GM15510 (cell line): ENCODE measurements around the gene CDH4.

Experiments
- POLR2A ChIP-seq: IDR thresholded peaks from 3 replicates; pipeline ENCODE4 v1.6.1; 2011; ENCODE audit warnings: borderline replicate concordance; ENCODE audit not compliant: insufficient read length; ENCODE audit errors: extremely low read depth

Gene CDH4

DNA sequence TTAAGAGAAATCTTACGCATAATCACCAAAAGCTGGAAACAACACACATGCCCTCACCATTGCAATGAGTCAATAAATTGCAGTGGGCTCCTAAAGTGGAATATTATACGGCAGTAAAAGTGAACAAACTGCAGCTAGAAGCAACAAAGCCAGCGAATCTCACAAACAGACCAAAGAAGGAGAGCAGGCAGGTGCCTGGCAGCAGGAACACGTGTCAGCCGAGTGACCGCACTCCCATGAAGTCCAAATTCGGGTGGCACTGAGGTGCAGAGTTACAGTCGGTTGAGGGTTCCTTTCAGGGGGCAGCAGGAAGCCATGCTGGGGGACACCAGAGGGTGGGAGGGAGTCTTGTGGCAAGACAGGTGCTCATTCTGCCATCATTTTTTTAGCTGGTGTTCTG is 500.5 kb downstream of the CDH4 start:
- no peak for TF ChIP-seq POLR2A

DNA sequence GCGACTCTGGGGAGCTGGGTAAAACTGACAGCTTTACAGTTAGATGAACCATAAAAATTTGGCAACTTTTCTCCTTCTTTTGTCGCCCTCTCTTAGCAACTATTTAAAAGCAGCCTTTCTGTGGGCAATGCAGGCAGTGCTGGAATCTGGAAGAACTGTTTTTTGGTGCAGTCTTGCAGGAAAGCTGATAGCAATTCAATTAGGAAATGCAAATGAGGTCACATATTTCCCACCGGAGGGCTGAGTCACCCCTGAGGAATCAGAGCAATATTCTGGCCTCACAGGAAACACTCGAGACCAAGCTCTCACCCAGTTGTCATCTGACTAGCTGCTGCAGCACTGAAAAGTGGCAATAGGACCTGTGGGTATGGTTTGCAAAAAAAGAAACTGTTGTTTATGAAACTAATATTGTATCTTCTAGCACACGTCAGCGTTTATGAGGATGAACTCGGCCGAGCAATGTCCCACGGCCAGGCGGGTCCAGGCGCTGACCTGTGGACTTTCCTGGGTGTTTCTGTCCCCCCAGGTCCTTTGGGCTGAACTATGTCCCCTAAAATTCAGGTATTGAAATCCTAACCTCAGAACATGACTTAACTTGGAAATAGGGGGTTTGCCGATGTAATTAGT is 501.4 kb downstream of the CDH4 start:
- no peak for TF ChIP-seq POLR2A

DNA sequence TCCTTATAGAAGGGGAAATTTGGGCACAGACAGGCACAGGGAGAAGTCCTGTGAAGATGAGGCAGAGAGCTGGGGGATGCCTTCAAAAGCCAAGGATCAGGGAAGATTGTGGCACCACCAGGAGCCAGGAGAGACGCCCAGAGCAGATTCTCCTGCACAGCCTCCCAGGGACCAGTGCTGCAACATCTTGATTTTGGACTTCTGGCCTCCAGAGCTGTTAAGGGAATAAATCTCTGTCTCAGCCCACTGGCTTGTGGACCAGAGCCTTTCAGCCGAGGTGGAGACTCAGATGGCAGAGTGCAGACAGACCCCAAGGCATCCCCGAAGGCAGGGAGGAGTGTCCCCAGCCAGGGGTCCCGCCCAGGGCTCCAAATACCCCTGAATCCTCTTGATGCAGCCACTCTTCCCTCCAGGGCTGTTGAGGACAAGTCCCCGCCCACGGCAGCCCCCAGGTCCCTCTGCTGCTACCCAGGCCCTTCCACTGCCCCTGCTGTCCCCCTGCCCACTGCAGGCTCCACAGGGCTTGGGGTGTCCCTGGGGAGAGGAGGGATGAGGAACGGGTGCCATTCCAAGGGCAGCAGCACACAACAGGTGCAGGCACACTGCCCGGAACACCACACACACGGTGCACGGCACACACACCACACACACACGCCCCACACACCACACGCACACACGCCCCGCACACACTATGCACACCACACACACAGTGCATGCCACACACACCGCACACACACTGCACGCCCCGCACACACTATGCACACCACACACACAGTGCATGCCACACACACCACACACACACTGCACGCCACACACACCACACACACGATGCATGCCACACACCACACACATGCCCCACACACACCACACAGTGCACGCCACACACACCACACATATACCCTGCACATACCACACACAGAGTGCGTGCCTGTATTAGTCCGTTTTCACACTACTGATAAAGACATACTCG is 502.2 kb downstream of the CDH4 start:
- no peak for TF ChIP-seq POLR2A

DNA sequence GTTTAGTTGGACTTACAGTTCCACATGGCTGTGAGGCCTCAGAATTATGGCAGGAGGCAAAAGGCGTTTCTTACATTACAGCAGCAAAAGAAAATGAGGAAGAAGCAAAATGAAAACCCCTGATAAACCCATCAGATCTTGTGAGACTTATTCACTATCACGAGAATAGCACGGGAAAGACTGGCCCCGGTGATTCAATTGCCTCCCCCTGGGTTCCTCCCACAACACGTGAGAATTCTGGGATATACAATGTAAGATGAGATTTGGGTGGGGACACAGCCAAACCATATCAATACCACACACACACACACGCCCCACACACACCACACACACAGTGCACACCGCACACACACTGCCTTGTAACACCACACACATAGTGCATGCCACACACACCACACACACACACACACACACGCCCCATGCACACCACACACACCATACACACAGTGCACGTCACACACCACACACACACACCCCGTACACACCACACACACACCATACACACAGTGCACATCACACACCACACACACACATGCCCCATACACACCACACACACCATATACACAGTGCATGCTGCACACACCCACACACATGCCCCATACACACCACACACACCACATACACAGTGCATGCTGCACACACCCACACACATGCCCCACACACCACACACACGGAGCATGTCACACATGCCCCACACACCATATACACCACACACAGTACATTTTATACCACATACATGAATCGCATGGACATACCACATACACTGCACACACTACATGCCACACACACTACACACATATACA is 503.1 kb downstream of the CDH4 start:
- TF ChIP-seq POLR2A, result no peak

DNA sequence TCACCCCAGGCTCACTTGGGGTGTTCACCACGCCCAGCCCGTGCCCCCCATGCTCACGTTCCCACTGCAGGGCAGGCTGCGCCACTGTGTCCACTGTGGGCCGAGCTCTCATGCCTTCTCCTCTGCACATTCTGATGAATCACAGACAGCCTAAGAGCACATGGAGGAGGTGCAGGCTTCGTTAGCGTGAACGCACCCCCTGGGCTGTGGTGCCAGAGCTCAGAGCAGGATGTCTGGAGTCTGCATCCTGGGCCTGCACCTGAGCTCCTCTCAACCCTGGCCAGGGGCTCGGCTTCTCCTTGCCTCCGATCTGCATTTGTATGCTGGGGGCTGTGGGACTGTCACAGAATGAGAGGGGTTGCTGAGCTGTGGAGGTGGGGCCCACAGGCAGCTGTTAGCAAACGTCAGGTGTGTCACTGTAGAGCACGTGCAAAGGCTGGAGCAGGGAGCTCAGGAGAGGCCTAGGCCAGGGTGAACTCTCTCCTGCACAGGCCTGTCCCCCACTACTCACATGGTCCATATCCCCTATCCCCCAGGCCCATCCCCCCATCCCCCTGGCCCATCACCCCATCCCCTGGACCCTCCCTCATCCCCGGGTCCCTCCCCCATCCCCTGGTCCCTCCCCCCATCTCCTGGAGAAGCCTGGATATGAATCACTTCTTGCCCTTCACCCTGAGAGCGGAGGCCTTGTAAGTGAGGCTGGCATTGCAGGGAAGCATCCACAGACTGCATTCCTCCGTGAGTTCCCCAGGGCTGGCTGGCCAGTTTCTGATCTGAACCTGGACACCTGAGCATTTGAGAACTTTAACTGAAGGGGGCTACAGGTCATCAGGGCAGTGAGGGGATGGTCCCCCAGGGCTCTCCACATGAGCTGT is 504.1 kb downstream of the CDH4 start:
- TF ChIP-seq POLR2A, result no peak

DNA sequence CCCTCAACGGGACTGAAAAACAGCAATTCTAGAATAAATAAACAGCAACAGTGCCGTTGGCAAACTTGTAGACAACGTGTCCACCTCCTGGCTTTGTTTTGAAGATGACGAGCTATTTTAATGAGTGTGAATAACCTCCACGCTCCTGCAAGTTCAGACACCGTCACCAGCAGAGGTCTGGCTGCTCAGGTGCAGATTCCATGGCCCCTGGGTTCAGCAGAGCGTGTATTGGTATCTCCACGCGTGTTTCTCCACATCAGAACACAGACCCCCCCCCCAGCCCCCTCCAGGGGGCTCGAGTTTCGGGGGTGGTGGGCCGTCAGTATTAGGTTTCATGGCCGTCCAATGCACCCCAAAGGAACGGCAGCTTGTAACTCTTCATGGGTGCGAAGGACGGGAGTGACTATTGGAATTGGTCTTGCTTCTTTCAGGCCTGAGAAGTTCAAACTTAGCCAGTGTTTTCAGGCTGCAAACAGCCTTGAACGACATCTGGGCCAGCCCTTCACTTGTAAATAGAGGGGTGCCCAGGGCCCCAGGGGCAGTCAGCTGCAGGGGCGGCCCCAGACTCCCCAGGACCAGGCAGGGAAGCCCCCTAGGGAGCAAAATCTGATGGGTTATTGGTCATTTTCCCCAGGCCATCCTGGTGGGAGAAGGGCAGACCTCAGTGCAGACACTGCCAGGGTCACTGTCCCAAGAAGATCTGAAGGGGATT is 505.1 kb downstream of the CDH4 start:
- TF ChIP-seq POLR2A, result no peak

DNA sequence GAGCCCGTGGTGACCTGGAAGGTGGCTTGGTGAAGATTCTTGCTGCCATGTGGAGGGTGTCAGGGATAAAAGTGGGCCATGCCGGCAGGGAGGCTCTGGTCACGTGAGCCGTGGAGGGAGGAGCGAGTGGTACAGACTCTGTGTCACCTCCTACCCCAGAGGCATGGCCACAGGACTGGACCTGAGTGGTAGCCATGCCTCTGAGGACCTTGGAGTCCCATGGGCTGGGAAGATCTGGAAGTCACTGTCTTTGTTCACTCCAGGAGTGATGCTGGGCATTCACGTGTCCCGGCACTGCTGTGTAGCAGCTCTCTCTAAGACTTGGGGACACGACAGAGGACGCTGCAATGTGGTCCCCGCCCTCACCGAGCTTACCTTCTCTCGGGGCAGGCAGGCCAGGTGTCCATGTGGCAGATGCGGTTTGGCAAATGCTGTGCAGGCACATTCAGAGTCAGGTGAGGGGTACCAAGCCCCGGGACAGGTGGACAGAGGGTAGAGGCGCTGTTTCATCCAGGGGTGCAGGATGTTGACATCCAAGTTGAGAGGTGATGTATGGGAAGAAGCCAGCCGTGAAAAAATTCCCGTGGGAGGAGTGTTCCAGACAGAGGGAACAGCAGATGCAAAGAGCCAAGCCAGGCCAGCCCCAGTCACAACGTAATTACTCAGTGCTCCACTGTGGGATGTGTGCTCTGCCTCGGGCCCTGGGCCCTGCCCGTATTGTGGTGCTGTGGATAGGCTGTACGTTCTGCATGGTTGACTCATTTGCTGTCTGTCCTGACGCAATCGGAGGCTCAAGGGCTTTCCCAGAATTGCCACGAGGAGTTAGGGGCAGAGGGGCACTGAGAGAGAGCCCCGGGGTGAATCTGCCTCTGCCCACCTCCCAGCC is 505.9 kb downstream of the CDH4 start:
- TF ChIP-seq POLR2A, result no peak

DNA sequence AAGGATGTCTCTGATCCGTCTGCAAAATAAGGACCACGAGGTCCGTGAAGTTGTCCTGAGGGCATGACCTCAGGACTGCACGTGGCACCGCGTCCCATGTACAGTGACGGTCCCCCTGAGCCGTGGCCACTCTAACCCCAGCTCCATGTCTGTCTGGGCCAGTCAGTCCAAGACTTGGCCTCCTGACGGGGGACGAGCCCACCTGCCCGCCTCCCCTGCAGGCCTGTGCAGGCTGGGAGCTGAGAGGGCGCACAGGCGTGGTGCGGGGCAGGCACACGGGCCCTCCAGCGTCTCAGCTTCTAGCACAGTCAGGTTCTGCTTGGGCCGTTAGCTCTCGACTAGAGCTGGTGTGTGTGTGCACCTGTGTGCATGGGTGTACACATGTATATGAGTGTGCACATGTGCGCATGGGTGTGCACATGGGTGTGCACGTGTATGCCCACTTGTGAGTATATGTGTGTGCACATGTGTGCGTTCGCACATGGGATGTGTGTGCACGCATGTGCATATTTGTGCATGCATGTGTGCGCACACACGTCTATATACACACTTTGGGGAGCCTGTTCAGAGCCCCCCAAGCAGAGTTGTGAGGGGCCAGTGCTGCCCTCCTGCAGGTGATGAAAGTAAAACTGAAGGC is 506.6 kb downstream of the CDH4 start:
- no peak for TF ChIP-seq POLR2A

DNA sequence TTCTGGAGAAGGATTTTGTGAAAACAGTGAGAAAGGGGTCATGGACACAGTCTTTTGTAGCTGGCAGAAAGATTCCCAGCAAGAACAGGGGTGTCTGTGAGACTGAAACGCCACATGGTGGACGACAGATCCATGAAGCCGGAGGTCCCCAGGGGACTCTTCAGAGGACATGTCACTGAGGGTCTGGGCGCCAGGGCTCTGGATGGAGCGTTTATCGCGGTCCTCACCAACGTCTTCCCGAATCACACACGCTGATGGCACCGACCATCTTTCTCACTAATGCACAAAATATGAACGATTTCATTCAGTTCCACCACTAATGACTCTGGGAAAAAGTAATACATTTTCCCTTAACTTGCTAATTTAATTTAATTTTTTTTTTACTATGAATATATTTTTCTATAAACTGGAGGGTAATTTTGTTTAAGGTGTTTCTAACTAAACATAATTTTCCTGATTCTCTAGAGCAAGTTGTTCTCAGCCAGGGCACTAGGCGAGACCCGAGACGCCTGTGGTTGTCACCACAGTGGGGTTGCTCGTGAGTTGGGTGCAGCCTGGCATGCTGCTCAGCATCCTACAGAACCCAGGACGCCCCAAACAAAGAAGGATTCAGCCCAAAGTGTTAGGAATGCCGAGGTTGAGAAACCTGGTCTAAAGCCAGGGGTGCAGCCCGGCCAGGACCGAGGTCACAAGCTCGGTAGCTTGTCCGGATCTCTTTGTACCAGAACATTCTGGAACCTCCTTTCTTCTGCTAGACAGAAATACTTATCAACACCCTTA is 507.4 kb downstream of the CDH4 start:
- no peak for TF ChIP-seq POLR2A

DNA sequence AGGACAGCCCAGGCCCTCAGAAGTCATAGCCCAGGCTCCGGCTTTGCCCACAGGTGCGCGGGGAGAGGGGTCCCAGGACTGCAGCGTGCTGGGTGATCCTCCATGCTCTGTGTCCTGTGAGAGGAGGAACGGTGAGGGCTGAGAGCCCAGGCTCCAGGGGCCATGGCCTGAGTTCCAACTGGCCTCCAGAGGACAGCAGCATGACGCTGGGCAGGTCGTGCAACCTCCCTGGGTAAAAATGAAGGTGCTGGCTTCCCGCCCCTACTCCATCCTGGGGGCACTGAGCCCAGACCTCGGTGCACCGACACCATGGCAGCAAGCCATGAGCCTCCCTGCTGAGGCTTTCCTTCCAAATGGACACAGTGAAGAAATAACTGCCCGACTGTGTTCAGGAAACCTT is 508.3 kb downstream of the CDH4 start:
- TF ChIP-seq POLR2A, result no peak

DNA sequence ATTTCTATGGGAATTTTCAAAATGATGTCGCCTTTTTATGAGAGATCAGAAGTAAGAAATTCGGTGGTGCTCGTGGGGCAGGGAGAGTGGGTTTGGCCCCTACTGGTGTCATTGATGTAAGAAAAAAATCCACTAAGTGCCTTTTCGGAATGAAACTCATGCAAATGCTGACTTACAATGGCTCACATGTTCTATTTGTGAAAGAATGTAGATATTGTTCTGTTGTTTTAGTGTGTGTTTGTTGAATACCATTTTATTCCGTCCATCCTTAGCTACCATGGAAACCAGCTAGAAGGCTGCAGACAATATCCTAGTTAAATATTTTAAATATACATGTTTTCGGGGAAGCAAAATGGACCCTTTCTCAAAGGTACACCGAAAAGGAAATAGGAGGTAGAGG is 508.7 kb downstream of the CDH4 start:
- TF ChIP-seq POLR2A, result no peak
